ENCODE results near the gene SLC5A9. TPM values are rescaled to one million over a fixed set of nuclear protein-coding genes. Genes with fewer than 3 reads are reported as not detected.

SLC5A9 gene
- total and polyA plus RNA-seq, 2 of the 13 experiments (the other 11 are each of a cell fraction or from before 2014, with no cell fraction given), result 42.0 to 65.0 TPM

DNA sequence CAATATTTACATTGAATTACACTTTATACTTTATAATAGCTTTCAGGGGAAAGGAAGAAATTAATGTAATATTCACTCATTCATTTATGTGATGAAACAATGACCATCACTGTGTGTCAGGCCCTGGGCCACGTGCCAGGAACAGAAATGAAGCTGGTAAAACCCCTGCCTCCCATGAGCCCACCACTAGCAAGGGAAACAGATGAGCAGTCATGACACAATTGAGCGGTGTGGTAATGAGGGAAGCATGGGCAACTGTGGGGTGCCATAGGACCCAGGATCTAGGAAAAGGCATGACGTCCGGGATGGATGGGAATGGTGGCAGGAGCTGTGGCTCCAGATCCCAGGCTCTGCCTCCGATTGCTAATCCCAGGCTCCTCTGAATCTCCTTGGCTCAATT lies 17.0 kb upstream of the SLC5A9 start (continued):
- TF ChIP-seq, protein P1, sequence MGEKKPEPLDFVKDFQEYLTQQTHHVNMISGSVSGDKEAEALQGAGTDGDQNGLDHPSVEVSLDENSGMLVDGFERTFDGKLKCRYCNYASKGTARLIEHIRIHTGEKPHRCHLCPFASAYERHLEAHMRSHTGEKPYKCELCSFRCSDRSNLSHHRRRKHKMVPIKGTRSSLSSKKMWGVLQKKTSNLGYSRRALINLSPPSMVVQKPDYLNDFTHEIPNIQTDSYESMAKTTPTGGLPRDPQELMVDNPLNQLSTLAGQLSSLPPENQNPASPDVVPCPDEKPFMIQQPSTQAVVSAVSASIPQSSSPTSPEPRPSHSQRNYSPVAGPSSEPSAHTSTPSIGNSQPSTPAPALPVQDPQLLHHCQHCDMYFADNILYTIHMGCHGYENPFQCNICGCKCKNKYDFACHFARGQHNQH (CRISPR knock-in tag; IDR thresholded peaks at IDR 0.05), result no peak
- no peak for TF ChIP-seq ZNF124 (CRISPR knock-in tag; IDR thresholded peaks at IDR 0.05)

DNA sequence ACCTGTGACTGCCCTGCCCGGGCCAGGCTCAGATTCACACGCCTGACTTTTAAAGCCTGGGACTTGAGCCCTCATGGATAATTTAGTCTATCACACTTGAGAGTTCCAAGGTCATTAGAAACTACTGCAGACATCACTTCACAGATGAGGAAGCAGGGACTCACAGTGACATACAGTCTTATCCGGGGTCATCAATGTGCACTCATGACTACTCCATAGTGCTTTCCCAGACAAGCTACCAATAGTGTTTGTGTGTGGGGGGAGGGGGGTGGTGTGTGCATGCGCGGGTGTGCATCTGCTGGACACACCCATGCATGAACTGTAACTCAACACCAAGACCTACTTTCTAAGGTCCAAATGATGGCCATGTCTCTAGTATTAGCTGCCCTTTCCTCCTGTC lies 16.1 kb upstream of the SLC5A9 start:
- 0% methylated on average over 2 of the region's 5 CpGs for WGBS (ENCODE audit: low lambda C conversion rate)
- DNase-seq (ENCODE audit: low spot score) (no peak), FAIRE-seq (no peak), ATAC-seq (no peak)
- Histone ChIP-seq H4K20me1 (ENCODE audit: insufficient read depth, low read length) (no peaks in the 10 kb centered on the region), H3K79me2 (ENCODE audit: insufficient read depth, low read length) (no peaks in the 10 kb centered on the region), H3K36me3 (replicated peaks in 1 of 2; ENCODE audit: control insufficient read depth in 1 of 2, insufficient read depth in 2 of 2, low read length in 2 of 2) (no peaks in the 10 kb centered on the region), H3K9me3 (ENCODE audit: low read length) (no peaks in the 10 kb centered on the region), H3K27ac (ENCODE audit: extremely low read length, insufficient read depth, low read length) (no peak overlapping the region), H3K4me3 (replicated peaks in 1 of 3; ENCODE audit: insufficient read depth in 1 of 3, low read depth in 2 of 3, low read length in 3 of 3) (no peak overlapping the region), H3K4me1 (ENCODE audit: insufficient read depth, low read length) (no peaks in the 10 kb centered on the region), H2AFZ (ENCODE audit: low read length) (no peak overlapping the region), H3K4me2 (ENCODE audit: low read depth, low read length) (no peak overlapping the region), H3K27me3 (ENCODE audit: control insufficient read depth in 1 of 2, insufficient read depth in 2 of 2, low read length in 2 of 2) (peaks cover 0 to 5% of the 10 kb centered on the region in 2 experiments; a peak in 1 of 5 replicates), H3K9ac (ENCODE audit: insufficient read depth, low read depth, low read length) (no peak overlapping the region)
- TF ChIP-seq, protein P2, sequence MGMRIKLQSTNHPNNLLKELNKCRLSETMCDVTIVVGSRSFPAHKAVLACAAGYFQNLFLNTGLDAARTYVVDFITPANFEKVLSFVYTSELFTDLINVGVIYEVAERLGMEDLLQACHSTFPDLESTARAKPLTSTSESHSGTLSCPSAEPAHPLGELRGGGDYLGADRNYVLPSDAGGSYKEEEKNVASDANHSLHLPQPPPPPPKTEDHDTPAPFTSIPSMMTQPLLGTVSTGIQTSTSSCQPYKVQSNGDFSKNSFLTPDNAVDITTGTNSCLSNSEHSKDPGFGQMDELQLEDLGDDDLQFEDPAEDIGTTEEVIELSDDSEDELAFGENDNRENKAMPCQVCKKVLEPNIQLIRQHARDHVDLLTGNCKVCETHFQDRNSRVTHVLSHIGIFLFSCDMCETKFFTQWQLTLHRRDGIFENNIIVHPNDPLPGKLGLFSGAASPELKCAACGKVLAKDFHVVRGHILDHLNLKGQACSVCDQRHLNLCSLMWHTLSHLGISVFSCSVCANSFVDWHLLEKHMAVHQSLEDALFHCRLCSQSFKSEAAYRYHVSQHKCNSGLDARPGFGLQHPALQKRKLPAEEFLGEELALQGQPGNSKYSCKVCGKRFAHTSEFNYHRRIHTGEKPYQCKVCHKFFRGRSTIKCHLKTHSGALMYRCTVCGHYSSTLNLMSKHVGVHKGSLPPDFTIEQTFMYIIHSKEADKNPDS (CRISPR knock-in tag; IDR thresholded peaks at IDR 0.05), result no peak
- no peak for TF ChIP-seq MZF1 (CRISPR knock-in tag; IDR thresholded peaks at IDR 0.05; ENCODE audit: borderline replicate concordance)
- no TSS peak for BruUV-seq (replicated peaks)
- intact Hi-C loops (cut with micrococcal nuclease; ENCODE audit: unreplicated experiment), result no loop called here
- POLR2A ChIA-PET, result no interaction called here
- in situ Hi-C loops (cut with HindIII; ENCODE audit: extremely low pct_ligation_motif_present, low pct_unique_long_range_greater_than_20kb), result no loop called here
- CTCF ChIA-PET (ENCODE audit: low intra/inter-chr PET ratio, low total read pairs), result no interaction called here
